LoVo (cell line): ENCODE results near the gene FUT8.
"Not testable (repeated sequence)": the region's sequence is repeated elsewhere in the genome, so short reads cannot be mapped to it uniquely, and the experiment has no call there.

ENCODE experiments used
- DNase-seq: peaks from one replicate; pipeline ENCODE4 v3.0.0-alpha.2; 2016; ENCODE audit warnings: low spot score

FUT8 gene

GRCh38 chr14:65716813-65717212, 304.3 kb downstream of the FUT8 start:
- not testable (repeated sequence) for DNase-seq

- not testable (repeated sequence) for DNase-seq
Observed at GRCh38 chr14:65717384-65717915, 304.9 kb downstream of the FUT8 start.

- DNase-seq = no peak
Observed at GRCh38 chr14:65718629-65719028, 306.1 kb downstream of the FUT8 start.

GRCh38 chr14:65720171-65720570, 307.6 kb downstream of the FUT8 start:
- DNase-seq = no peak

- DNase-seq = no peak
Observed at GRCh38 chr14:65720743-65721142, 308.2 kb downstream of the FUT8 start.

- no peak for DNase-seq
Observed at GRCh38 chr14:65723348-65723747, 310.8 kb downstream of the FUT8 start.

GRCh38 chr14:65728604-65729003, 316.1 kb downstream of the FUT8 start:
- no peak for DNase-seq

GRCh38 chr14:65729566-65729965, 317.0 kb downstream of the FUT8 start:
- DNase-seq = no peak

- no peak for DNase-seq
Observed at GRCh38 chr14:65731933-65732506, 319.5 kb downstream of the FUT8 start.

- DNase-seq = no peak
Observed at GRCh38 chr14:65738339-65738738, 325.8 kb downstream of the FUT8 start.

- DNase-seq = no peak
Observed at GRCh38 chr14:65745396-65746190, 333.1 kb downstream of the FUT8 start.

GRCh38 chr14:65748796-65749195, 336.3 kb downstream of the FUT8 start:
- DNase-seq = no peak

GRCh38 chr14:65749287-65749686, 336.8 kb downstream of the FUT8 start:
- no peak for DNase-seq

GRCh38 chr14:65750906-65751305, 338.4 kb downstream of the FUT8 start:
- no peak for DNase-seq

GRCh38 chr14:65751510-65751909, 339.0 kb downstream of the FUT8 start:
- no peak for DNase-seq

GRCh38 chr14:65753061-65753460, 340.5 kb downstream of the FUT8 start:
- peak; percentile 19 for DNase-seq

- no peak for DNase-seq
Observed at GRCh38 chr14:65755331-65755730, 342.8 kb downstream of the FUT8 start.

- DNase-seq = no peak
Observed at GRCh38 chr14:65756880-65757279, 344.4 kb downstream of the FUT8 start.

- no peak for DNase-seq
Observed at GRCh38 chr14:65769151-65769550, 356.6 kb downstream of the FUT8 start.

GRCh38 chr14:65770681-65771080, 358.2 kb downstream of the FUT8 start:
- DNase-seq = no peak

- DNase-seq = no peak
Observed at GRCh38 chr14:65771271-65771670, 358.7 kb downstream of the FUT8 start.

GRCh38 chr14:65772466-65772865, 359.9 kb downstream of the FUT8 start:
- DNase-seq = no peak

- DNase-seq = peak; percentile 8
Observed at GRCh38 chr14:65772921-65773574, 360.5 kb downstream of the FUT8 start.
